ENCODE results near the gene ANK3.

ANK3 gene

GRCh38 chr10:60024506-60024905 is 365.2 kb downstream of the ANK3 start:
- Histone ChIP-seq H3K9me3 (no peaks in the 10 kb centered on the region), H3K4me3 (no peak overlapping the region), H3K27ac (no peak overlapping the region), H3K4me1 (no peaks in the 10 kb centered on the region), H3K36me3 (no peaks in the 10 kb centered on the region), H3K27me3 (no peaks in the 10 kb centered on the region)
- TF ChIP-seq, protein P1, sequence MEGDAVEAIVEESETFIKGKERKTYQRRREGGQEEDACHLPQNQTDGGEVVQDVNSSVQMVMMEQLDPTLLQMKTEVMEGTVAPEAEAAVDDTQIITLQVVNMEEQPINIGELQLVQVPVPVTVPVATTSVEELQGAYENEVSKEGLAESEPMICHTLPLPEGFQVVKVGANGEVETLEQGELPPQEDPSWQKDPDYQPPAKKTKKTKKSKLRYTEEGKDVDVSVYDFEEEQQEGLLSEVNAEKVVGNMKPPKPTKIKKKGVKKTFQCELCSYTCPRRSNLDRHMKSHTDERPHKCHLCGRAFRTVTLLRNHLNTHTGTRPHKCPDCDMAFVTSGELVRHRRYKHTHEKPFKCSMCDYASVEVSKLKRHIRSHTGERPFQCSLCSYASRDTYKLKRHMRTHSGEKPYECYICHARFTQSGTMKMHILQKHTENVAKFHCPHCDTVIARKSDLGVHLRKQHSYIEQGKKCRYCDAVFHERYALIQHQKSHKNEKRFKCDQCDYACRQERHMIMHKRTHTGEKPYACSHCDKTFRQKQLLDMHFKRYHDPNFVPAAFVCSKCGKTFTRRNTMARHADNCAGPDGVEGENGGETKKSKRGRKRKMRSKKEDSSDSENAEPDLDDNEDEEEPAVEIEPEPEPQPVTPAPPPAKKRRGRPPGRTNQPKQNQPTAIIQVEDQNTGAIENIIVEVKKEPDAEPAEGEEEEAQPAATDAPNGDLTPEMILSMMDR (IDR thresholded peaks at IDR 0.05) = no peak
- DNase-seq = no peak
- intact Hi-C loops (cut with DNase I; ENCODE audit: low total_unique reads) = no loop called here

GRCh38 chr10:60023155-60023877 is 366.4 kb downstream of the ANK3 start:
- intact Hi-C loops (cut with DNase I; ENCODE audit: low total_unique reads) = no loop called here
- TF ChIP-seq, protein P1 (IDR thresholded peaks at IDR 0.05) = no peak
- DNase-seq = no peak
- Histone ChIP-seq H3K4me1 (no peaks in the 10 kb centered on the region), H3K27ac (no peak overlapping the region), H3K9me3 (no peaks in the 10 kb centered on the region), H3K27me3 (no peaks in the 10 kb centered on the region), H3K4me3 (no peak overlapping the region), H3K36me3 (no peaks in the 10 kb centered on the region)

- TF ChIP-seq, protein P1 (IDR thresholded peaks at IDR 0.05) = no peak
- no peak for DNase-seq
- H3K36me3 ChIP-seq = no peaks in the 10 kb centered on the region
- no peak overlapping the region for H3K27ac ChIP-seq
- no peaks in the 10 kb centered on the region for H3K9me3 ChIP-seq
- intact Hi-C loops (cut with DNase I; ENCODE audit: low total_unique reads) = no loop called here
- no peaks in the 10 kb centered on the region for H3K4me1 ChIP-seq
- no peak overlapping the region for H3K4me3 ChIP-seq
- H3K27me3 ChIP-seq = no peaks in the 10 kb centered on the region
These were observed 368.3 kb downstream of the ANK3 start for GRCh38 chr10:60021361-60021760.

GRCh38 chr10:60016794-60017193 is 372.9 kb downstream of the ANK3 start:
- Histone ChIP-seq H3K27me3 (no peaks in the 10 kb centered on the region), H3K4me1 (no peaks in the 10 kb centered on the region), H3K36me3 (no peaks in the 10 kb centered on the region), H3K27ac (no peak overlapping the region), H3K9me3 (no peaks in the 10 kb centered on the region), H3K4me3 (no peak overlapping the region)
- TF ChIP-seq, protein P1 (IDR thresholded peaks at IDR 0.05) = no peak
- intact Hi-C loops (cut with DNase I; ENCODE audit: low total_unique reads) = no loop called here
- DNase-seq = no peak

DNA sequence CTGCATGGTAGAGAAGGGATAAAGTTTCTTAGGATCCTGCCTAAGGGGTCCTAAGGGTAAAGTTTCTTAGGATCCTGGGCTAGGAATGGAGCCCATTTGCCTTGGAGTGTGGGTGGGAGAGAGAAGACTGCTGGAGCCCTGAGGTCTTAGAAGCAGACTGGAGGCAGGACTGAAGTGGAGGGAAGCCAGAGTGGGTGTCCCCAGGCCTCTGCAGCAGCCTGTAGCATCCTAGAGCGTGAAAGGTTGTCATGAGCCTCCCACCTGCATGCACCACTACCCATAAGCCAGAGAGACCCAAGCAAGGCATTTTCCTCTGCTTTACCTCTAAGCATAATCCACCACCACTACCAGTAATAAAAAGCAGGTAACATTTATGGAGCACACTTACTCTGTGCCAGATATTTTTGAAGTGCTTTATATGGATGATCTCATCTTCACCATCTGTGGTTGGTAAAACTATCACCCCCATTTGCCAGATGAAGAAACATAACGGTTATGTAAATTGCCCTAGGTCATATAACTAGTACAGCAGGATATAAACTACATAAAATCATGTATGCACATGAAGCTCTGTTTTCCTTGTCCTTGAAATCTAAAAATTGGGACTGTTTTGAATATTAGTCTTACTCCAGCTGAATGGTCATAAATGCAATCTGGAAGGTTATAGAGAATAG is 379.8 kb downstream of the ANK3 start:
- no peaks in the 10 kb centered on the region for H3K9me3 ChIP-seq
- no peaks in the 10 kb centered on the region for H3K36me3 ChIP-seq
- H3K4me1 ChIP-seq = no peaks in the 10 kb centered on the region
- no peak overlapping the region for H3K27ac ChIP-seq
- intact Hi-C loops (cut with DNase I; ENCODE audit: low total_unique reads) = no loop called here
- H3K4me3 ChIP-seq = no peak overlapping the region
- TF ChIP-seq, protein P1 (IDR thresholded peaks at IDR 0.05) = no peak
- no peaks in the 10 kb centered on the region for H3K27me3 ChIP-seq
- DNase-seq = no peak
